Posterior vena cava (tissue), 2 donors: ENCODE data around the gene PLEKHM2. TPM values are rescaled to one million over a fixed set of nuclear protein-coding genes. Genes with fewer than 3 reads are reported as not detected.
A peak's percentile ranks its signal among the peaks of the same experiment; 100 is the strongest.

ENCODE experiments used
- DNase-seq: peaks from one replicate; pipeline ENCODE4 v3.0.0-alpha.2; 2020; ENCODE audit warnings: low spot score
- intact Hi-C, 2 donors: fragments of 100-400 bp; cut with DNase I; formaldehyde crosslinking; loops; one replicate each; pipeline versions ENCODE4 v1.14.1 to v1.14.2; 2022 to 2023
- total RNA-seq, 2 donors: library from RNA; stranded (reverse); fragmentation: NEBNext Ultra II Directional; extraction: Animal tissue kit (Norgen Biotek cat#: 25700); gene quantifications; one replicate each; pipeline ENCODE4 v1.2.1, GENCODE V29; 2021
- donor health status: DM: yes; HTN: yes; CAD: no.
- donor health status: DM: yes; HTN: yes; CAD: no.

PLEKHM2 gene
- total RNA-seq, 2 donors from 2014 or later = 62.6 to 75.9 TPM

DNA sequence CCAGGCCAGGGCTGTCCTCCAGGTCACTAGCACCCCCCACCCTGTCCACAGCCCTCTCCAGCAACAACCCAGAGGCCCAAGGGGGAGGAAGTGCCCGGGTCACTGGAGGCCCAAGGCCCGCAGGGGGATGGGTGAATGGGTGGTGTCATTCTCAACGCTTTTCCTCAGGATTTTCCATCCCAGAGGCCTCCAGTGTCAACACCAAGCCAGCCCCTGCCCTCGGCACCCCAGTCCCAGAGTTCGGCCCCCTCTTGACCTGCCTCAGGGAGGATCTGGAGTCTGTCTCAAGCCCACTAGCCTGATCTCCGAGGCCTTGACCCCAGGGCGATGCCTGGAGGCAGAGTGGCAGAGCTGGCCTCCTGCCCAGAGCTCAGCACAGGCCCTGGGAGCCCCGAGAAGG, 63.3 kb downstream of the PLEKHM2 start:
- no peak for DNase-seq
- intact Hi-C loops = loop anchor here in 1 of 2 donors (5.0 kb wide), 1 partner anchor 665 kb away; no protein-coding TSS in a partner anchor

DNA sequence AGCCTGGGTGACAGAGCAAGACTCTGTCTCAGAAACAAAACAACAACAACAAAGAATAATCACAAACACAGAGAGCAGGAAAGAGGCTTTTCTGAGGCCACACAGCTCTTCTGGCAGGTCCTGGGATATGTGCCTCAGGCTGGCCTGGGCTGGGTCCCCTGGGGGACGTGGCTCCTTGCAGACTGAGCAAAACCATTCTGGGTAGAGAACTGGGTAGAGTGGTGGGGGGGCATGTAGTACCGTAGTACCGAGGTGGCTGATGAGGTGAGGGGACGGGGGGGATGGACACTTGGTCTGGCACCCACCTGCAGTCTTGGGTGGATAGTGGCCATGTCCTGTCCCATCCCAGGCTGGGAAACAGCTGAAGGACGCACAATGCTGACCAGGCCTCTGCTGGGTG, 64.1 kb downstream of the PLEKHM2 start:
- intact Hi-C loops = loop anchor here in 1 of 2 donors (5.0 kb wide), 1 partner anchor 666 kb away; no protein-coding TSS in a partner anchor
- DNase-seq = no peak

DNA sequence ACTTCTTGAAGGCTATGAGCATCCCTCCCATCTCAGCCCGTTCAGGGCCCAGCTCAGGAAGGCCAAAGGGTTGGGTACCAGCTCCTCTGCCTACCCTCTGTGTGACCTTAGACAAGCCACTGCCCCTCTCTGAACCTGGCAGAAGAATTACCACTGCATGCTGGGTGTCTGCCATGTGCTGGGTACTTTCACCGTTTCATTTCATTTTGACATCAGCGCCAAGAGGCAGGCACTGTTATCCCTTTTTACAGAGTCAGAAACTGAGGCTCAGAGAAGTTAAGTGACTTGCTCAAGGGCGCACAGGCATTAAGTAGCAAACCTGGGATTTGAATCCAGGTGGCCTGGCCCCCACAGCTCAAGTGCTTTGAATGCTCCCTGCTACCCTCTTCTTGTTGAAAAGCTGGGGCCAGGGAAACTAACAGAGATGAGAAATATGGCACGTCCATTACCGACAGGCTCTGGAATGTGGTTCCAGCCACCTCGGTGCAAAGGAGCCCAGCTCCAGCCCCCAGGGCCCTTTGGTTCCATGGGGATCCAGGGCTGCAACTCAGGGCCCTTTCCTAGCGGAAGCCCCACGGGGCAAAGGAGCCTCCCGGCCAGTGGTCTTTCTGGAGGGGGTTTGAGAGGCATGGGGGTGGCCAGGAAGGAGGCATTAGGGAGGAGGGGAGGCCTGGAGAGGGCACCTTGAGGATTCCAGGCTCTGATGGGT, 64.7 kb downstream of the PLEKHM2 start:
- intact Hi-C loops = loop anchor here in 1 of 2 donors (5.0 kb wide), 1 partner anchor 667 kb away; no protein-coding TSS in a partner anchor
- DNase-seq = no peak

DNA sequence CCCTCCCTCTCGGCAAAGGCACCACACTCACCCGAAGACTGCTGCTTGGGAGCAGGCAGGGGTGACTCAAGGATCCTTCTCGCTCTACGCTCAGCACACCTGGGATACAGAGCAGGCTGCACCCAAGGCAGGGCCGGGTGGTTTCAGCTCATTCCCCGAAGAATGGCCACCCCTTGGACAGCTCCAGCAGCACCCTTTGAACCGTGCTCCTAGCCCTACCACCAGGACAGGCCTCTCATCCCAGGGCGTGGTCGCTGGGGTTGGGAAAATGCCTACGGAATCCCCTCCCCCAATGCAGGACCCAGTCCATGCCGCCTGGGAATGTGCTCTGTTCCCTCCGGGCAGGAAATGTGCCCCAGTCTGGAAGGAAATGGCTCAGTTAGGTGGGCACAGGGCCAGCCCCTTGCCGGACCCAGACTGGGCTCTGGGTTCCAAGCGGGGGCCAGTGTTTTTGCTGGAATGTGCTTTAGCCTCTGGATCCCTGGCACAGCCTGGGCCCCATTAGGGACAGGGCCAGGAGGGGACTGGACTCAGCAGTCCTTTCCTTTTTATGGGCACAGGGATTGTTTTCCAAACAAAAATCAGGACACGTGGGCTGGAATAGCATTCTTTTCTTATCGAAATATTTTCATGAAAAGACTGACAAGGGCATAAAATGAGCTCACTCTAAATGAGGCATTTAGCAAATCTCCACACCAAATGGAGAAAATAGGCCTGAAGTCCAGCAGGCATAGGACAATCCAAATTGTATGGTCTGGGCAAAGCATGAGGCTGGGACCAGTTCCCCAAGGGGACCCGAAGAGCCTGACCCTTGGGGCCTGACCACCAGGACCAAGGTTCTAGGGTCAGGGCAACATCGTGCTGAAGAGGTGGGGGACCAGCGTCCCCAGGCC, 65.5 kb downstream of the PLEKHM2 start:
- intact Hi-C loops = loop anchor here in 1 of 2 donors (5.0 kb wide), 1 partner anchor 667 kb away; no protein-coding TSS in a partner anchor
- DNase-seq = peak; percentile 91

DNA sequence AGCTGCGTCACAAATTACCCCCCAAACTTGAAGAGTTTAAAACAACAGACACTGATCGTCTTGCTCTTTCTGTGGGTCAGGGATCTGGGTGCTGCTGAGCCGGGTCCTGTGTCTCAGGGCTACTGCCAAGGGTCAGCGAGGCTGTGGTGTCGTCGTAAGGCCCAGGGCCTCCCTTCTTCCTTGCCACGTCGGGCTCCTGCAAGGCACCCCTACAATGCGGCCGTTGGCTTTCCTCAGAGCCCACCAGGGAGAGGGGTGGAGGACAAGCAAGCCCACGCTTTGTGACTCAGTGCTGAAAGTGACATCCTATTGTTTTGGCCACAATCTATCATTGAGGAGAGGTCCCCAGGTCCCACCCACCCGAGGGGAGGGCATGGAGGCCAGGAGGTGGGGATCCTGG, 66.8 kb downstream of the PLEKHM2 start:
- DNase-seq = peak; percentile 75
- intact Hi-C loops = no loop called here

DNA sequence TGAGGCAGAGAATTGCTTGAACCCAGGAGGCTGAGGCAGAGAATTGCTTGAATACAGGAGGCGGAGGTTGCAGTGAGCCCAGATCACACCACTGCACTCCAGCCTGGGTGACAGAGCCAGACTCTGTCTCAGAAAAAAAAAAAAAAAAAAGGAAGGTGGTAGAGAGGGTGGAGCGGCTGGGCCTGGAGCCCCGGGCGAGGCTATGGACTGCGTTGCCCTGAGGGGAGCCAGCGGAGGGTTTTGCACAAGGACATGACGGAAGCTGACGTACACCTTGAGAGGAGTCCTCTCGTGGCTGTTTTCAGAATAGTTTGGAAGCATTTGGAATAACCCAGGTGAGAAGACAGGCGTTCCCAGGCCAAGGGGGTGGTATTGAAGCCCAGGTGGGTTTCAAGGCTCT, 67.6 kb downstream of the PLEKHM2 start:
- DNase-seq = no peak
- intact Hi-C loops = no loop called here

DNA sequence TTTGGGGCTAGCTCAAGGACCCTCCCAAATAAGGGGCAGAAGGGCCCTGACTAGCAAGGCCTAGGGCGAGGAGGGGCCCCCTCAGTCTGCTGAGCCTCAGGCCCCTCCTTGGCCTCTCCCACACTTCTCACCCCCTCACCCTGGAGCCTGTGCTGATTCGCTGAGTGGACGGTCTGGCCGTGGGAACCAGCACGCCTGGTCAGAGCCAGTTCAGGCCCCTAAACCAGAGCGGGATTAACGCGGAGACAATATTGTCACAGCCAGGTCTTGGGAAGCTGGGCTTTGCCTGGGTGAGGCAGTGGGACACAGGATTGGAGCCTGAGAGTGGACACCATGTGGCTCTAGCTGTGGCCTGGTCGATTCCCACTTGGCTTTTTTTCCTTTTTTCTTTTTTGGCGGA, 69.7 kb downstream of the PLEKHM2 start:
- DNase-seq = no peak
- intact Hi-C loops = no loop called here

DNA sequence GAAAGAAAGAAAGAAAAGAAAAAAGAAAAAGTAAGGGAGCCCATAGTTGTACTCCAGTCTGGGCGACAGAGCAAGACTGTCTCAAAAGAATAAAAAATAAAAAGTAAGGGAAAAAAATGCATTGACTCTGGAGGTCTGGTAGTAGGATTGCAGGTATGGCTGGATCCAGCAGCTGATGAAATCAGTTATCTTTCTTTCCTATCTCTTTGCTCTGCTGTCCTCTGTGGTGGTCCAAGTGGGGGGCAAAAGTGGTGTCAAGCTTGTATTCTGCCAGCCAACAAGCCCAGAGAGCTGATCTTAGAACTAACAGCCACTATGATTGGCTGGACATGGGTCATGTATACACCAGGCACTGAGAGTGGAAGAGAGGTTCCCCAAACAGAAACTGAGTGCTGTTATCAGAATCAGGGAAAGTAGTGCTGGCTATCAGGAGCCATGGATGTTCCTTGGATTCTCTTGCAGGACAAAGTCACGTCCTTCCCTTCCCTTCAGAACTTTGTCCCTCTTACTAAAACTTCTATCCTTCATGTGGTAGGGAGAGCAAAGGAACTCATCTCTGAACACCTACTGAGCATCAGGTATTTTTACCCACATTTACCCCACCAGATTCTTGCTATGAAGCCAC, 71.0 kb downstream of the PLEKHM2 start:
- DNase-seq = no peak
- intact Hi-C loops = no loop called here

DNA sequence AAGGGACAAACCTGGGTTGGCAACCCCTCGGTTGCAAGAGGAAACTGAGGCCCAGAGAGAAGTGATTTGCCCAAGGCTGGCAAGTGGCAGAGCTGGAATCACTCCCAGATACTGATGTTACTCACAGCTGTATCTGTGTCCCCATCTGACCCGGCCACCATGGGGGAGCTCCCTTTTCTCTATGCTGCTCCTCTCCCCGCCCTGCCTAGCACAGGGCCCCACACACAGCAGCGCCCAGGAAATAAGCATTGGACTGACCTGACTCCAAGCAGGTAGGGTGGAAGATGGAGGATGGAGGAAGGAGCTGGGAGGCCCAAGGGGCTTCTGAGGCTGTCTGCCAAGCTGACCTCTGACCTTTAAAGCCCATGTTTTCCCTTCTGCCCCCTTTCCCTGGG, 71.5 kb downstream of the PLEKHM2 start:
- intact Hi-C loops = no loop called here

DNA sequence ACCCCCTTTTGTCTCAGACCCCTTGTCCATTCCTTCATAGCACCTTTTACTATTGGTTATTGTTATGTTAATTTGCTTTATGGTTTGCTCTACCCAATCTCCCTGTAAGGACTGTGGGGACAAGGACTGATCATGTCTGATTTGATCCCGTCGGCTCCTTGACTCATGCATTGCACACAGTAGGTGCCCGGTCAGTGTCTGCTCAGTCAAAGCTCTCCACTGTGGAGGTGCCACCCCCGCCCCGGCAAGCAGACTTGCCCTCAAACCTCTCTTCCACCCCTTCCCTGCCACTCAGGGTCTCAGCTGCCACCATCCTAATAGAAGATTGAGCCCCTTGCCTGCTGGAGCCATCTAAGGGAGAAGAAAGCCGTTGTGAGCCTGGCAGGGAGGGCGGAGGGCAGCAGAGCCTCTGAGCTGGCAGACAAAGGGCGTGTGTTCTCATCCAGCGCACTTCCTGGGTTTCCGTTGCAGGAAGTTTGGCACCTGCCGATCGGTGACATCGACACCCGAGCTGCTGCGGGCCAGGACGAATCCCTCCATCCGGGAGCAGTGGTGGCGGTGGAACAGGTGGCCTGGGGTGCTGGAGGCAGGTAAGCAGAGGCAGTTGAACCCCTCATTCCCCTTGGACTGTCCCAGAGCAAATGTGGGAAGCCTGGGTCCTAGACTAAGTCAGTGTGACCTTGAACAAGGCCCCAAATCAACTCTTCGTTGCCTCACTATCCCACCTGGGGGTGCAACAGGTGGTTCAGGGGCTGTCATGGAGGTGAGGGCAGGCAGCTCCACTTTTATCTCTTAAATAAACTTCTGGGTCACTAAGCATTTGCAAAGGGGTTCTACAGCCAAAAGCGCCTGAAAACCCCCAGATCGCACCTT, 72.3 kb downstream of the PLEKHM2 start:
- DNase-seq = no peak
- intact Hi-C loops = no loop called here

More for the DNA sequence above, 71.5 kb downstream of the PLEKHM2 start:
- DNase-seq = no peak

DNA sequence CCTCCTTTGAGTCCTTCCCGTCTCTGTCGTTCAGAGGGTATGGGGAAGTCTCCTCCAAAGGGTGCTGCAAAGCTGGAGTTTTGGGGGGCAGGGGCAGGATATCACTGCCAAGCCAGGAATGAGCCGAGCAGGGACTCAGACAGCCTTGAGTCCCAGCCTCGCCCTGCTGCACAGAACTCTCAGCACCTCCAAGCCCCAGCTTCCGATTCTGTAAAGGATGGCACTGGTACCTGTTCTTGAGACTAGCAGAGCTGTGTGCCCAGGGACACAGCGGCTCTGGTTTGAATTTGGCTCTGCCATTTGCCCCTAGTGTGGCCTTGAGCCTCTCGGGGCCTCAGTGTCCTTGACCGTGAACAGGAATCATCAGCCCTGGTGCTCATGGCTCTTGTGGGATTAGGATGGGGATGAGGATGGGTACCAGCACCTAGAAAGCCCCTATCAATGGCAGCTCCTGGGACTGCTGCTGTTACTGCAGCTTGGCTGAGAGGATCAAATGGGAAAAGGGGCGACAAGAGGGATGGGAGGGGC, 73.0 kb downstream of the PLEKHM2 start:
- intact Hi-C loops = no loop called here
- DNase-seq = no peak

DNA sequence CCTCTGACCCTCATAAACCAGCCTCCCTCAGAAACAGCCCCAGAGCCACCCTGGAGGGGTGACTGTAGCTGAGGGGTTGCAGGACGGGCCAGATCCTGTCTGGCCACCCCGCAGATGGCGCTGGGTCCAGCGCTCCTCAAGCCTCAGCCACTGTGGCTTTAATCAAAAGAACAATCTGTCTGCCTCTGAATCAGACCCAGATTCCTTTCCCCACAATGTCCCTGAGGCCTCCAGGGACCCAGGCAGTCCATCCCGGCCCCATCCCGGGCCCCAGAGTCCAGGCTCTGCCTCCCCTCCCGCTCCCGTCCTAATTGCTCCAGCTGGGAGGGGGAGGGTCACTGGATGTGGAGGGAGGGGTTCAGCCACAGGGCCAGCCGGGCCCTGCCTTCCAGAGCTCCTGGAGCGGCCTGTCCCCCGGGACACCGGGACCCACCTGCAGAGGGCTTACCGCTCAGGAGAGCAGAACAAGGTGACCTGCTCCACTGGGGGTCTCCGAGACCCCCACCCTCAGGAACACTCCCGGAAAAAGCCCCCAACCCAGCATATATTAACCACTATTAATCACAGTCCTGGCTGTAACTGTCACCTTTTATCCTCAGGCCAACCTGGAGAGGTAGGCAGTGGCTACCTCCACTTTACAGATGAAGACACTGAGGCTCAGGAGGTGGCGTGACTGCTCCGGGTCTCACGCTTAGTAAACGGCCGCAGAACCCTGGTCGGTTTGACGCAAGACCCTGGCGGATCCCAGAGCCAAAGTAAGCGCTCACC, 73.6 kb downstream of the PLEKHM2 start:
- intact Hi-C loops = no loop called here
- no peak for DNase-seq

DNA sequence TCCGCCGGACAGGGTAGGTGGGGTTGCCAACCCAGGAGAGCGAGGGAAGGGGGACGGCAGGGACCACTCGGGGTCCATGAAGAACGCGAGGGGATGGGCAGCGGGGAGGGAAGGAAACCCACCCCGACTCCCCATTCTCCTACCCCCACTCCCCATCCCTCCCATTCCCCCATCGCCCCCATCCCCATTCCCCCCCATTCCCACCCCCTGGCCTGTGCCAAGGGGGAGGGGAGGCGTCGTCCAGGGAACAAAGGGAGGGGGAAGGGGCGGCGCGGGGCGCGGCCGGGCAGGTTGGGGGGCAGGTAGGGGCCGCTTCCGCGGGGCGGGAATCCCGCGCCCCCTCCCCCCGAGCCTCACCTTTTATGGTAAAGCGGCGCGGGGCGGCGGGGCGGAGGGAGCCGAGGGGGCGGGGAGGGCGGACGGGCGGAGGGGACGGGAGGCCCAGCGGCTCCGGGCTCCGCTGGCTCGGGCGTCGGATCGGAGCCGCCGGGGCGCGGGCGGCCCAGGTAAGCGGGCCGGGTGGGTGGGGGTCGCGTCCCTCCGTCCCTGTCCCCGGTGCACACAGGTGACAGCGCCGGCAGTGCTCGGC, 74.3 kb downstream of the PLEKHM2 start, which contains the start of gene FBLIM1:
FBLIM1 (plus strand) TSS at position 453 of the 589 bp plus-strand sequence. CDS start 6,189 bp downstream, outside the sequence.
- no peak for DNase-seq
- intact Hi-C loops = no loop called here

DNA sequence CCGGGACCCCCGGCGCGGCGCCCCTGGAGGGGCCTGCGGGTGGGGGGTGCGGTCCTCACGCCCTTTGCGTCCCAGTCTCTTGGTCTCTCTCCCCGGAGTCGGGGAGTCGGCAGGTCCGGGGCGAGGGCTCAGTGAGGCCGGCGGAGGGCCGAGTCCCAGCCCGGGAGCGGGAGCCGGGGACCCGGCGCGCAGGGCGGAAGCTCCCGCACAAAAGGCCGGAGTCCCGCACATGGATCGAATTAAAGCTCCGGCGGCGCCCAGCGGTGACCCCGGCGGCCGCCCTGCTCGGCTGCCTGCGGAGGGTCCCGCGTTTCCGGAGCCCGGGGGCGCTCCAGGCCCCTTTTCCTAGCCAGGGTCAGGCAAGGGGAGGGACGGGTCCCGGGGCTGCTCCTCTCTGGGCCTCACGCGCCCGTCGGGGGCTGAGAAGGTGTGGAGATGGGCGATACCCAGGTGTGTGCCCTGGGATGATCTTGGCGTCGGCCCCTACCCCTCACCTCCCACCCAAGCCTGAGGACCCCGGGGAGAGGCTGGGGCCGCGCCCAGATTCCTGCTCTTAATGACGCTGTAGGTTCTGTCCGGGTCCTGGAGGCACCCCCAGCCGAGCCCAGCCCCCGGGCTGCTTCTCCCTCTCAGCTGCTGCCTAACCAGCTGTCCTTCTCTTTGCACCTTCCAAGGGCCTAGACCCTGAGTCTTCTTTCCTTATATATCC, 75.0 kb downstream of the PLEKHM2 start:
- intact Hi-C loops = no loop called here
- no peak for DNase-seq

DNA sequence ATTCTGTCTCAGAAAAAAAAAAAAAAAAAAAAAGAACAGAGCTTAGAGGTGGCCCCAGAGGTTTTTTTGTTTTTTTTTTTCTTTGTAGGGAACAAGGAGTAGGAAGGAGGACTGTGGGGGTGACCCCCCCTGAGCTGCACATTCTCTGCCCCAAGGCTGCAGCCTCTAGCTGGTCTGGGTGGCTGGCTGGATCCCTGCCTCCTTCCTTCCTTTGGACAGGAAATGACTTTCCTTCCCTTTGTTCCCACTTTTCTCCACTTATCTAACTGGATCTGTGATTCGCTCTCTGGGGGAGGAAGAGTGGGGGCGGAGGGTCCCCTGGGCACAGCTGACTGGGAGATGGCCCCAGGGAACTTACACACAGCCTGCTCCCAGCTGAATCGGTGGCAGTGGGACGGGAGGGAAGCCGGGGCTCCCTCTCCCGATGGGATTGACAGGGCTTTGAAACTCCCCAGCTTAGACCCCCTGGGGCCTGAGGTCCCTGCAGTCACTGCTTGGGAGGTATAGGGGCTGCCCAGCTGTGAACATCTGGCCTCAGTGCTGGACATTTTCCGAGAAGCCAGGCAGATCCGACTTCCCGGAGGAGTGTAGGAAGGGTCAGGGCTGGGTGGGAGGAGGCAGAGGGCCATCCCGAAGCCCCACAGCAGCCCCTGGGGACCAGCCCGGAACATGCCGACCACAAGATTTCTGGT, 76.5 kb downstream of the PLEKHM2 start:
- peak; percentile 91 for DNase-seq
- intact Hi-C loops = no loop called here

DNA sequence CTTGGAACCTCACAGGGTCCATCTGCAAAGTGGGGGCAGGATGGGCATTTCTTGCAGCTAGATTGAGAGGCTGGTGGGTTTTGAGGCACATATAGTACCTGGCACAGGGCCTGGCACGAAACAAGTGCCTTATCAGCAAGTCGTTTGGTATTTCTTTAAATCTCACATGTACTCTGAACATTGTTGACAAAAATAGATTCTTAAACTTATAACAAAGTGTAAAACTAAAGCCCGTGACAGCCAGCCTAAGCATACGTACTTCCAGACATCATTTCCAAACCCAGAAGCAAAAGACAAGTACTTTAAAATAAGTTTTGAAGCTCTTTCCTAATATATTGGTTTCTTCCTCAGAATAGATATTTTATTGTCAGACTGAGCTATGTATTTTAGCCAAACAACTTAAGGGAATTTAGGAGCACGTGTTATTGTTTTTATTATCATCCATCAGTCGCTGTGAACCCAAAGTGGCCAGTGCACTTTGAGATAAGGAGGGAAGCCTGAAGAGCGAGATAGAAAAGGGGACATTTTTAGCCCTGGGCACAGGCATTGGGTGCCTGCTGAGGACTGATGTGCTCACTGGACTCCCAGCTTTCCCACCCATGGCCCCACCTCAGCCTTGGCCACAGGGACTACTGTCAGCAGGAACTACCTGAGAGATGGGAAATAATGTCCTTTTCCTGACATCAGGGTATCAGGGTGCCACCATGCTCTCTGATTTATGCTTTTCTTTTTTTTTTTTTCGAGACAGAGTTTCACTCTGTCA, 77.4 kb downstream of the PLEKHM2 start:
- DNase-seq = no peak
- intact Hi-C loops = no loop called here
